Mucosa of descending colon (tissue), 3 donors: Measurements from ENCODE around the gene CASP6. TPM values are rescaled to one million over a fixed set of nuclear protein-coding genes. Genes with fewer than 3 reads are reported as not detected.
A peak's percentile ranks its signal among the peaks of the same experiment; 100 is the strongest.

Experiments used
- ATAC-seq: fragments of 200-7000 bp; cut with Tn5 transposase; one replicate; pipeline ENCODE4 v1.9.1; 2020; ENCODE audit warnings: mild to moderate bottlenecking, moderate library complexity
- DNase-seq, 3 donors: peaks; one replicate each; pipeline ENCODE4 v3.0.0-alpha.2; 2020
- H3K36me3 ChIP-seq: fragments of 200-600 bp; one replicate; pipeline ENCODE4 v1.8.0; 2021; ENCODE audit warnings: low read depth, mild to moderate bottlenecking
- H3K4me1 ChIP-seq: fragments of 200-600 bp; one replicate; pipeline ENCODE4 v1.8.0; 2021; ENCODE audit warnings: low read depth, mild to moderate bottlenecking
- H3K4me3 ChIP-seq: fragments of 200-600 bp; one replicate; pipeline ENCODE4 v1.8.0; 2021; ENCODE audit warnings: mild to moderate bottlenecking
- H3K9me3 ChIP-seq: fragments of 200-600 bp; one replicate; pipeline ENCODE4 v1.8.0; 2021; ENCODE audit warnings: mild to moderate bottlenecking
- CTCF ChIP-seq: fragments of 200-600 bp; IDR thresholded peaks from one replicate; pipeline ENCODE4 v1.8.0; 2022; ENCODE audit warnings: antibody characterized with exemption, mild to moderate bottlenecking
- intact Hi-C, 2 donors: fragments of 100-400 bp; cut with DNase I in 1 of 2; cut with micrococcal nuclease in 1 of 2; formaldehyde crosslinking; loops; one replicate each; pipeline versions ENCODE4 v1.11.0 to v1.11.1; 2022; cut with DNase I, micrococcal nuclease
- total RNA-seq, 3 donors: library from RNA; stranded (reverse); fragmentation: NEBNext Ultra II Directional in 2 of 3; extraction: Animal tissue kit (Norgen Biotek cat#: 25700) in 2 of 3; gene quantifications; one replicate each; pipeline versions ENCODE4 v1.2.1 to v1.2.4, GENCODE V29; 2021 to 2023
- donor health status: DM: no; HTN: no; CAD: no; lungs with moderate emphysema.
- donor health status: DM: no; HTN: no; CAD: no.
- donor health status: DM: no; HTN: yes; CAD: no.

CASP6 gene
- total RNA-seq, 3 donors from 2014 or later: 40.1 to 81.5 (median 78.7) TPM

DNA sequence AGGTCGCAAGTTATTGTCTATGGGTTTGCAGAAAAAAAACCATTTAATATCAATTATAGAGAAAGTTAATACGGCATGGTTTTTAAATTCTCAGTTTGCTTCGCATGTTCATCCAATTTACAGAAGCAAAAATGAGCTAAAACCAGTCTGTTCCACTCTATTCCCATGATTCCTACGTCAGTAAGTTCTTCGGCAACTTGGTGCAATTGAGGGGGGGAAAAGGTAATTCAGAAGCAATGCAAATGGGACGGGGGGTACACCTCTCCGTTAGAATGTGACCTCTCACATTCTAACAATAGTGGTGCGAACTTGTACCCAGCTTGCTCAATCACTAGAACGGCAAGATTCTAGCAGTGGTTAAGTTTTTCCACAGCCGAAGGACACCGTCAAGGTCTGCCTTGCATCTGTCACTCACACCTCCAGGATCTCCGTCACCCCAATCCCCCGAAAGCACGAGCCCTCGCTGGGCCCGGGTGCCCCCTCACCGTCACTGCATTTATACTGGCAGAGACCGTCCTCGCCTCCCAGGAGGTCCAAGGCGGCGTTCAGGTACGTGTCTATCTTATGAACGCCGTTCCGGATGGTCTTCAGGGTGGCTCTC, 26.0 kb upstream of the CASP6 start:
- no peak for TF ChIP-seq CTCF
- Histone ChIP-seq H3K4me1 (no peaks in the 10 kb centered on the region), H3K9me3 (no peaks in the 10 kb centered on the region), H3K4me3 (peak overlapping the region; percentile 61), H3K36me3 (no peaks in the 10 kb centered on the region)
- ATAC-seq: no peak
- DNase-seq: no peak
- intact Hi-C loops: no loop called here

- DNase-seq (no peak), ATAC-seq (no peak)
- no peaks in the 10 kb centered on the region for H3K4me1 ChIP-seq
- no peak for TF ChIP-seq CTCF
- intact Hi-C loops: no loop called here
- no peak overlapping the region for H3K4me3 ChIP-seq
- H3K9me3 ChIP-seq: no peaks in the 10 kb centered on the region
- H3K36me3 ChIP-seq: no peaks in the 10 kb centered on the region
These were observed 25.1 kb upstream of the CASP6 start for GRCh38 chr4:109728385-109728784.

DNA sequence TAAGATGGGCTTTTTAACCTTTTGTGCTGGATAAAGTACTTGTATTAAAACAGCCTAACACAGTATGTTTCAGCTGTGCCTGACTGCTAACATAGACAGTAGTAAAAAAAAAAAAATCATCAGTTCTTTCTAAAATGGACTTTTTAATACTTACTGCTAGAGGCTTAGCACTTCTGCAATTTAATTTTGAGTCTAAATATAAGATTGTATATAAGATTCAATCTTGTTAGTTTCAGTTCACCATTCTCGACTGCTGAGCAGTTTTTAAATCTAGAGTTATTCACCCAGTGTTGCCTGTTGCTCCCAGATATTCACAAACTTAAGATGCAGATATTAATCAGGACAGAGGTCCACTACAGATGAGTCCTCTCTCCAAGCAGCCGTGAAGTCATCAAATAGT, 19.9 kb upstream of the CASP6 start:
- no peak for TF ChIP-seq CTCF
- Histone ChIP-seq H3K9me3 (no peaks in the 10 kb centered on the region), H3K4me1 (no peaks in the 10 kb centered on the region), H3K4me3 (no peak overlapping the region), H3K36me3 (no peaks in the 10 kb centered on the region)
- intact Hi-C loops: no loop called here
- ATAC-seq: no peak
- DNase-seq: no peak

- intact Hi-C loops: no loop called here
- ATAC-seq (no peak), DNase-seq (no peak)
- Histone ChIP-seq H3K4me3 (no peak overlapping the region), H3K36me3 (no peaks in the 10 kb centered on the region), H3K9me3 (no peaks in the 10 kb centered on the region), H3K4me1 (no peaks in the 10 kb centered on the region)
- no peak for TF ChIP-seq CTCF
These were observed 19.1 kb upstream of the CASP6 start for GRCh38 chr4:109722357-109722756.

GRCh38 chr4:109721033-109721432, 17.8 kb upstream of the CASP6 start:
- DNase-seq (no peak), ATAC-seq (peak; percentile 31)
- H3K36me3 ChIP-seq: no peaks in the 10 kb centered on the region
- H3K4me1 ChIP-seq: no peaks in the 10 kb centered on the region
- TF ChIP-seq CTCF: no peak
- intact Hi-C loops: no loop called here
- no peaks in the 10 kb centered on the region for H3K9me3 ChIP-seq
- no peak overlapping the region for H3K4me3 ChIP-seq

- intact Hi-C loops: no loop called here
- no peak for TF ChIP-seq CTCF
- Histone ChIP-seq H3K4me1 (no peaks in the 10 kb centered on the region), H3K4me3 (no peak overlapping the region), H3K36me3 (no peaks in the 10 kb centered on the region), H3K9me3 (no peaks in the 10 kb centered on the region)
- no peak for ATAC-seq
- no peak for DNase-seq
These were observed 16.4 kb upstream of the CASP6 start for GRCh38 chr4:109719604-109720003.
